ENCODE results near the gene TMEM255B. TPM values are rescaled to one million over a fixed set of nuclear protein-coding genes. Genes with fewer than 3 reads are reported as not detected.

The TMEM255B gene
- total RNA-seq, 1 experiment from 2014 or later: 2.8 TPM

GRCh38 chr13:113845055-113845454, 86.0 kb downstream of the TMEM255B start:
- H3K18ac ChIP-seq (ENCODE audit: insufficient read length, low read depth, low read length): no peak overlapping the region
- TF ChIP-seq, protein P1, sequence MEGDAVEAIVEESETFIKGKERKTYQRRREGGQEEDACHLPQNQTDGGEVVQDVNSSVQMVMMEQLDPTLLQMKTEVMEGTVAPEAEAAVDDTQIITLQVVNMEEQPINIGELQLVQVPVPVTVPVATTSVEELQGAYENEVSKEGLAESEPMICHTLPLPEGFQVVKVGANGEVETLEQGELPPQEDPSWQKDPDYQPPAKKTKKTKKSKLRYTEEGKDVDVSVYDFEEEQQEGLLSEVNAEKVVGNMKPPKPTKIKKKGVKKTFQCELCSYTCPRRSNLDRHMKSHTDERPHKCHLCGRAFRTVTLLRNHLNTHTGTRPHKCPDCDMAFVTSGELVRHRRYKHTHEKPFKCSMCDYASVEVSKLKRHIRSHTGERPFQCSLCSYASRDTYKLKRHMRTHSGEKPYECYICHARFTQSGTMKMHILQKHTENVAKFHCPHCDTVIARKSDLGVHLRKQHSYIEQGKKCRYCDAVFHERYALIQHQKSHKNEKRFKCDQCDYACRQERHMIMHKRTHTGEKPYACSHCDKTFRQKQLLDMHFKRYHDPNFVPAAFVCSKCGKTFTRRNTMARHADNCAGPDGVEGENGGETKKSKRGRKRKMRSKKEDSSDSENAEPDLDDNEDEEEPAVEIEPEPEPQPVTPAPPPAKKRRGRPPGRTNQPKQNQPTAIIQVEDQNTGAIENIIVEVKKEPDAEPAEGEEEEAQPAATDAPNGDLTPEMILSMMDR (conservative IDR thresholded peaks at IDR 0.05): no peak
- no peaks in the 10 kb centered on the region for H3K79me2 ChIP-seq (ENCODE audit: insufficient read depth, low read length)
- no peak overlapping the region for H3K56ac ChIP-seq (ENCODE audit: insufficient read length, low read depth, low read length)
- H3K9me3 ChIP-seq (ENCODE audit: control insufficient read depth, low read depth, low read length): no peaks in the 10 kb centered on the region
- no peak overlapping the region for H3K23ac ChIP-seq (ENCODE audit: insufficient read length, low read depth, low read length)
- no peaks in the 10 kb centered on the region; the same call in 1 of the 2 replicates for H3K4me1 ChIP-seq (ENCODE audit: insufficient read depth, low read length)
- no CpG with 5 or more reads among the region's 13 CpGs for WGBS (ENCODE audit: extremely low coverage, insufficient read length, low lambda C conversion rate)
- H3K14ac ChIP-seq (ENCODE audit: insufficient read depth, low read length): no peak overlapping the region
- H3K4ac ChIP-seq (ENCODE audit: low read depth, low read length): no peak overlapping the region
- Mint-ChIP-seq H3K36me3 (ENCODE audit: insufficient read depth in 1 of 3, low read depth in 3 of 3) (peaks cover 0 to 18% (median 6%) of the 10 kb centered on the region in 3 experiments; a peak in 4 of 7 replicates), H3K27ac (peak overlapping the region in 1 of 3 experiments; percentile 44; a peak in 1 of 7 replicates), H3K27me3 (ENCODE audit: low read depth) (no peaks in the 10 kb centered on the region), H3K4me1 (peaks cover 5 to 11% of the 10 kb centered on the region in 2 experiments; a peak in 2 of 4 replicates), H3K9me3 (no peaks in the 10 kb centered on the region), H3K4me3 (no peak overlapping the region)
- H2AFZ ChIP-seq (ENCODE audit: low read length): no peak overlapping the region
- H3K9ac ChIP-seq (ENCODE audit: extremely low read depth, insufficient read length, low read length): no peak overlapping the region
- H2BK20ac ChIP-seq (ENCODE audit: low read depth, low read length, poor library complexity, severe bottlenecking): no peak overlapping the region
- no peak overlapping the region for H2BK120ac ChIP-seq (ENCODE audit: low read depth, low read length, poor library complexity, severe bottlenecking)
- H3K23me2 ChIP-seq (ENCODE audit: insufficient read length, low read depth, low read length, poor library complexity, severe bottlenecking): no peaks in the 10 kb centered on the region
- H3K27ac ChIP-seq (ENCODE audit: insufficient read length, low read depth, low read length): no peak overlapping the region
- H2AK5ac ChIP-seq (ENCODE audit: insufficient read length, low read length): no peak overlapping the region
- DNase-seq: no peak
- H4K20me1 ChIP-seq (ENCODE audit: control insufficient read depth, insufficient read depth, insufficient read length): no peaks in the 10 kb centered on the region
- no peak overlapping the region for H4K91ac ChIP-seq (ENCODE audit: insufficient read length, low read depth, low read length)
- no peak overlapping the region for H2BK12ac ChIP-seq (ENCODE audit: insufficient read length, low read depth, low read length)
- no peak overlapping the region for H2BK15ac ChIP-seq (ENCODE audit: low read depth, low read length)
- no peaks in the 10 kb centered on the region for H3K79me1 ChIP-seq (ENCODE audit: insufficient read depth, low read depth, low read length, poor library complexity, severe bottlenecking)
- no peak overlapping the region for H3T11ph ChIP-seq (ENCODE audit: low read length)
- no peak overlapping the region for H2BK5ac ChIP-seq (ENCODE audit: insufficient read length, low read length)
- no peak overlapping the region for H4K5ac ChIP-seq (ENCODE audit: insufficient read length, low read depth, low read length)
- no peaks in the 10 kb centered on the region for H3K27me3 ChIP-seq (ENCODE audit: insufficient read depth, low read length)
- no peak overlapping the region for H4K8ac ChIP-seq (replicated peaks; ENCODE audit: insufficient read length, low read depth, low read length)
- no peak overlapping the region for H3K4me2 ChIP-seq (ENCODE audit: insufficient read depth, insufficient read length, low read length)

Data from H9 (cell line).